Natural killer cell (primary cell): Measurements from ENCODE around the gene P2RX4. TPM values are rescaled to one million over a fixed set of nuclear protein-coding genes. Genes with fewer than 3 reads are reported as not detected.

Experiments used
- ATAC-seq, 3 donors: fragments of 150-1000 bp in 2 of 3; fragments of 200-7000 bp in 1 of 3; cut with Tn5 transposase; 1 replicate in 1 of 3; 2 replicates in 2 of 3; pipeline ENCODE4 v1.10.0; 2021; ENCODE audit warnings: mild to moderate bottlenecking in 2 of 3, moderate library complexity in 2 of 3
- DNase-seq, 2 donors: peaks; one replicate each; pipeline versions ENCODE4 v3.0.0 to v3.0.0-alpha.2; 2013 to 2021; ENCODE audit warnings: mixed read lengths in 1 of 2
- H3K27ac ChIP-seq: one replicate; pipeline ENCODE4 v1.5.1; 2013; ENCODE audit warnings: mild to moderate bottlenecking, low read length
- H3K27me3 ChIP-seq: one replicate; pipeline ENCODE4 v1.6.1; 2013; ENCODE audit warnings: low read length; ENCODE audit not compliant: control insufficient read depth, insufficient read depth
- H3K36me3 ChIP-seq: one replicate; pipeline ENCODE4 v1.6.1; 2013; ENCODE audit warnings: low read length; ENCODE audit not compliant: control insufficient read depth, insufficient read depth
- H3K4me1 ChIP-seq: one replicate; pipeline ENCODE4 v1.6.1; 2013; ENCODE audit warnings: low read length; ENCODE audit not compliant: control insufficient read depth, insufficient read depth
- H3K4me3 ChIP-seq: one replicate; pipeline ENCODE4 v1.5.1; 2013; ENCODE audit warnings: low read length
- H3K9me3 ChIP-seq: one replicate; pipeline ENCODE4 v1.6.1; 2013; ENCODE audit warnings: low read length; ENCODE audit not compliant: control insufficient read depth, insufficient read depth
- H3K27ac Mint-ChIP-seq, 2 donors: one replicate each; pipeline ENCODE4 v1.8.0; 2022; ENCODE audit warnings: mild to moderate bottlenecking in 2 of 2, mixed read lengths in 2 of 2, moderate library complexity in 1 of 2
- H3K27me3 Mint-ChIP-seq, 2 donors: one replicate each; pipeline ENCODE4 v1.8.0; 2022; ENCODE audit warnings: low read depth in 2 of 2, mixed read lengths in 2 of 2
- H3K36me3 Mint-ChIP-seq: one replicate; pipeline ENCODE4 v1.8.0; 2022; ENCODE audit warnings: mixed read lengths
- H3K4me1 Mint-ChIP-seq, 2 donors: one replicate each; pipeline ENCODE4 v1.8.0; 2022; ENCODE audit warnings: mixed read lengths in 2 of 2
- H3K4me3 Mint-ChIP-seq: one replicate; pipeline ENCODE4 v1.8.0; 2022; ENCODE audit warnings: mild to moderate bottlenecking, moderate library complexity, mixed read lengths
- H3K9me3 Mint-ChIP-seq, 2 donors: one replicate each; pipeline ENCODE4 v1.8.0; 2022; ENCODE audit warnings: mixed read lengths in 2 of 2
- WGBS: methylation state at CpG from one replicate; pipeline ENCODE4 v1.1.7; 2013; ENCODE audit warnings: missing lambda C conversion rate; ENCODE audit not compliant: insufficient coverage; 5-methylcytosine and 5-hydroxymethylcytosine counted together
- intact Hi-C: fragments of 100-400 bp; cut with micrococcal nuclease; formaldehyde crosslinking; loops from one replicate; pipeline ENCODE4 v1.14.2; 2022
- total RNA-seq, 4 donors: library from RNA; stranded (reverse); fragments of 120-200 nt in 1 of 4; gene quantifications; one replicate each; pipeline versions ENCODE4 v1.2.3 to v1.2.4, GENCODE V29; 2013 to 2022
- TF ChIP-seq, protein P1 (sequence below): fragments of 200-600 bp; IDR thresholded peaks from one replicate; pipeline ENCODE4 v1.8.0; 2022; ENCODE audit warnings: antibody characterized with exemption

P2RX4 gene
- total RNA-seq, 3 donors from 2014 or later (not counting 1 experiment from before 2014, with no cell fraction given) = 34.8 to 39.3 (median 38.2) TPM

DNA sequence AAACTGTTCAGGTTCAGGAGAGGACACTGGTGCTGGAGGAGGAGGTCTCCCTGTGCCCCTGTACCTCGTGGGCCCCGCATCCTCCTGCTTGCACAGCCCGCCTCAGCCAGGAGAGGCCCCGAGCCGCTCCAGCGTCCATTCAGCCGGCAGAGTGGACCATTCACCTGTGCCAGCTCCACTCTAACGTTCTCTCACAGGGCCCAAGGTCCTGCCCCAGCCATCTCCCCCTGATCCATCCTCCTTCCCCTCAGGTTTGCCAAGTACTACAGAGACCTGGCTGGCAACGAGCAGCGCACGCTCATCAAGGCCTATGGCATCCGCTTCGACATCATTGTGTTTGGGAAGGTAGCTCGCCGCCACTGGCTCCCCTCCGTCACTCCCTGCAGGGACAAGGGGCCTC lies 22.2 kb downstream of the P2RX4 start:
- DNase-seq = no peak
- Mint-ChIP-seq H3K9me3 (no peaks in the 10 kb centered on the region), H3K4me3 (no peak overlapping the region), H3K27ac (peak overlapping the region in 1 of 2 donors; percentile 23), H3K36me3 (no peaks in the 10 kb centered on the region), H3K4me1 (no peaks in the 10 kb centered on the region), H3K27me3 (no peaks in the 10 kb centered on the region)
- TF ChIP-seq, protein P1, sequence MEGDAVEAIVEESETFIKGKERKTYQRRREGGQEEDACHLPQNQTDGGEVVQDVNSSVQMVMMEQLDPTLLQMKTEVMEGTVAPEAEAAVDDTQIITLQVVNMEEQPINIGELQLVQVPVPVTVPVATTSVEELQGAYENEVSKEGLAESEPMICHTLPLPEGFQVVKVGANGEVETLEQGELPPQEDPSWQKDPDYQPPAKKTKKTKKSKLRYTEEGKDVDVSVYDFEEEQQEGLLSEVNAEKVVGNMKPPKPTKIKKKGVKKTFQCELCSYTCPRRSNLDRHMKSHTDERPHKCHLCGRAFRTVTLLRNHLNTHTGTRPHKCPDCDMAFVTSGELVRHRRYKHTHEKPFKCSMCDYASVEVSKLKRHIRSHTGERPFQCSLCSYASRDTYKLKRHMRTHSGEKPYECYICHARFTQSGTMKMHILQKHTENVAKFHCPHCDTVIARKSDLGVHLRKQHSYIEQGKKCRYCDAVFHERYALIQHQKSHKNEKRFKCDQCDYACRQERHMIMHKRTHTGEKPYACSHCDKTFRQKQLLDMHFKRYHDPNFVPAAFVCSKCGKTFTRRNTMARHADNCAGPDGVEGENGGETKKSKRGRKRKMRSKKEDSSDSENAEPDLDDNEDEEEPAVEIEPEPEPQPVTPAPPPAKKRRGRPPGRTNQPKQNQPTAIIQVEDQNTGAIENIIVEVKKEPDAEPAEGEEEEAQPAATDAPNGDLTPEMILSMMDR = no peak
- no peak for ATAC-seq
- intact Hi-C loops = no loop called here
- Histone ChIP-seq H3K27me3 (no peaks in the 10 kb centered on the region), H3K27ac (no peak overlapping the region), H3K9me3 (no peaks in the 10 kb centered on the region), H3K4me3 (no peak overlapping the region), H3K36me3 (peaks cover 39% of the 10 kb centered on the region), H3K4me1 (peaks cover 9% of the 10 kb centered on the region)
- WGBS = 91% methylated on average over 16 of the region's 16 CpGs

DNA sequence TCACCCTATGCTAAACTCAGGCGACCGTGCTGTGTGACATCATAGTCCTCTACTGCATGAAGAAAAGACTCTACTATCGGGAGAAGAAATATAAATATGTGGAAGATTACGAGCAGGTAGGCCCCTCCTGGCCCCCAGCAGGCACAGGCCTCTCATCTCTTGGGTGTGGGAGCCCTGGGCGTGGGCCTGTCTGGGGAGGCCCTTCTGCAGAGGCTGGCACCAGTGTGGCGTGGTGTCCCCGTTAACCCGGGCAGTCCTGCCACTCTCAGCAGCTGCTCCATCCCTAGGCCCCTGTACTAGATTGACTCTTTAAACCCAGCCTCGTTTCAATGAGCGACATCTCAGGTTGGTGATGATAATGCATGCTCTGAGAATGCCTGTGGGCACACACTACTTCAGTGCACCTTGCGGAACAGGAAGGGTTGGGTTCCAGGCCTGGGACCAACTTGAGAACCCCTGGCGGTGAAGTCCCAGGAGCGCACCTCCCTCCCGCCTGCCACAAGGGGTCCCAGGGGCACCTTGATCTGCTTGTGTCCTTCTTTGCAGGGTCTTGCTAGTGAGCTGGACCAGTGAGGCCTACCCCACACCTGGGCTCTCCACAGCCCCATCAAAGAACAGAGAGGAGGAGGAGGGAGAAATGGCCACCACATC lies 23.2 kb downstream of the P2RX4 start:
- H3K36me3 ChIP-seq = peaks cover 37% of the 10 kb centered on the region
- Mint-ChIP-seq H3K27me3 (no peaks in the 10 kb centered on the region), H3K4me3 (no peak overlapping the region), H3K27ac (no peak overlapping the region), H3K9me3 (no peaks in the 10 kb centered on the region), H3K4me1 (no peaks in the 10 kb centered on the region), H3K36me3 (no peaks in the 10 kb centered on the region)
- TF ChIP-seq, protein P1 = no peak
- intact Hi-C loops = no loop called here
- H3K4me3 ChIP-seq = no peak overlapping the region
- DNase-seq (no peak), ATAC-seq (no peak)
- no peaks in the 10 kb centered on the region for H3K27me3 ChIP-seq
- peaks cover 9% of the 10 kb centered on the region for H3K4me1 ChIP-seq
- no peak overlapping the region for H3K27ac ChIP-seq
- WGBS = 93% methylated on average over 12 of the region's 14 CpGs
- H3K9me3 ChIP-seq = no peaks in the 10 kb centered on the region

DNA sequence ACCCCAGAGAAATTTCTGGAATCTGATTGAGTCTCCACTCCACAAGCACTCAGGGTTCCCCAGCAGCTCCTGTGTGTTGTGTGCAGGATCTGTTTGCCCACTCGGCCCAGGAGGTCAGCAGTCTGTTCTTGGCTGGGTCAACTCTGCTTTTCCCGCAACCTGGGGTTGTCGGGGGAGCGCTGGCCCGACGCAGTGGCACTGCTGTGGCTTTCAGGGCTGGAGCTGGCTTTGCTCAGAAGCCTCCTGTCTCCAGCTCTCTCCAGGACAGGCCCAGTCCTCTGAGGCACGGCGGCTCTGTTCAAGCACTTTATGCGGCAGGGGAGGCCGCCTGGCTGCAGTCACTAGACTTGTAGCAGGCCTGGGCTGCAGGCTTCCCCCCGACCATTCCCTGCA lies 23.7 kb downstream of the P2RX4 start:
- H3K4me3 Mint-ChIP-seq = no peak overlapping the region
- H3K9me3 Mint-ChIP-seq = no peaks in the 10 kb centered on the region
- intact Hi-C loops = no loop called here
- no peak overlapping the region for H3K27ac Mint-ChIP-seq
- DNase-seq = no peak
- no peak for ATAC-seq
- H3K4me3 ChIP-seq = no peak overlapping the region
- H3K27ac ChIP-seq = no peak overlapping the region
- TF ChIP-seq, protein P1 = no peak
- H3K36me3 ChIP-seq = peaks cover 35% of the 10 kb centered on the region
- H3K4me1 Mint-ChIP-seq = no peaks in the 10 kb centered on the region
- H3K27me3 Mint-ChIP-seq = no peaks in the 10 kb centered on the region
- no peaks in the 10 kb centered on the region for H3K36me3 Mint-ChIP-seq
- no peaks in the 10 kb centered on the region for H3K9me3 ChIP-seq
- 95% methylated on average over 11 of the region's 11 CpGs for WGBS
- peaks cover 14% of the 10 kb centered on the region for H3K4me1 ChIP-seq
- no peaks in the 10 kb centered on the region for H3K27me3 ChIP-seq

DNA sequence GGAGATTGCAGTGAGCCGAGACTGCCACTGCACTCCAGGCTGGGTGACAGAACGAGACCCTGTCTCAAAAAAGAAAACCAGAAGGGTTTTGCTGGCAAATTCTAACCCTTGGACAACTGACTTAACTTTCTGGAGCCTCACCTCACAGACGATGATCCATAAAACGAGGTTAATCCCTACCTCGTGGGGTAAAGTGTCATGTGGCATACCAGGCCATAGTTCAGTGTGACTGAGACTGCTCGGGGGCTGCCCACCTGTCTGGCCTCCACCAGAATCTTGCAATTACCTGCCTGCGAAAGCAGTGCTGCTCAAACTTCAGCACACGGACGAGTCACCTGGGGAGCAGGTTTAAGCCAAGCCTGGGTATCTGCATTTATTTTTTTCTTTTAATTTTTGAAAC lies 26.8 kb downstream of the P2RX4 start:
- no peak overlapping the region for H3K27ac ChIP-seq
- TF ChIP-seq, protein P1 = no peak
- WGBS = 96% methylated on average over 9 of the region's 9 CpGs
- no peaks in the 10 kb centered on the region for H3K27me3 ChIP-seq
- Mint-ChIP-seq H3K9me3 (no peaks in the 10 kb centered on the region), H3K36me3 (no peaks in the 10 kb centered on the region), H3K4me1 (peaks cover 29 to 30% of the 10 kb centered on the region in 2 donors), H3K27me3 (no peaks in the 10 kb centered on the region), H3K27ac (no peak overlapping the region), H3K4me3 (no peak overlapping the region)
- H3K4me3 ChIP-seq = no peak overlapping the region
- DNase-seq = no peak
- intact Hi-C loops = no loop called here
- H3K9me3 ChIP-seq = no peaks in the 10 kb centered on the region
- no peak for ATAC-seq
- H3K36me3 ChIP-seq = peaks cover 23% of the 10 kb centered on the region
- H3K4me1 ChIP-seq = peaks cover 36% of the 10 kb centered on the region
